Measurements from ENCODE around the gene MCM9. TPM values are rescaled to one million over a fixed set of nuclear protein-coding genes. Genes with fewer than 3 reads are reported as not detected.

Gene MCM9
- polyA plus RNA-seq, 2 of the 4 experiments (the other 2 are of a cell fraction), result 5.1 to 5.4 TPM

DNA sequence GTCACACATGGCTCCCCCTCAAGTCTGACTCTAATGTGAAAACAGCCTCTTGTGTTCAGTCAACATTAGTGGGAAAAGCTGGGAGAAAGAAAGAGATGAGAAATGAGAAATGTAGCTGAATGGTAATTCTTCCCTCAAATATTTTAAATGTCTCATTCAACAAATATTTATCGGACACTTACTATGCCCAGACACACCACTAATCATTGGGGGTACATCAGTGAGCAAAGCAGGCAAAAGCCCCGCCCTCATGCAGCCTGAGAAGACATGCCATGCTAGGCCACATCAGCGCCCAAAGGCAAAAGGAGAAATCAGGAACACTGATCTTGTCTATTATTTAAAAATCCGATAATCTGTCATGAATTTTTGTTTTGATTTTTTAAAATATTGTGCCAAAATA lies 130.9 kb downstream of the MCM9 start:
- FAIRE-seq, result no peak
- no peak for ATAC-seq
- WGBS (ENCODE audit: missing lambda C conversion rate), result 85% methylated on average over 4 of the region's 4 CpGs
- no peak for TF ChIP-seq ZNF302 (CRISPR knock-in tag; IDR thresholded peaks at IDR 0.05)
- no peak for TF ChIP-seq KDM1A (IDR thresholded peaks at IDR 0.05; ENCODE audit: low read depth)
- TF ChIP-seq FOSB (CRISPR knock-in tag; IDR thresholded peaks at IDR 0.05), result no peak
- TF ChIP-seq ZSCAN20 (CRISPR knock-in tag; IDR thresholded peaks at IDR 0.05), result no peak
- TF ChIP-seq TFCP2L1 (CRISPR knock-in tag; IDR thresholded peaks at IDR 0.05), result no peak
- TF ChIP-seq POLR2AphosphoS2 (conservative IDR thresholded peaks at IDR 0.05; ENCODE audit: low read length), result no peak
- TF ChIP-seq FOXS1 (CRISPR knock-in tag; IDR thresholded peaks at IDR 0.05), result no peak
- no peak for TF ChIP-seq POLR2A (IDR thresholded peaks at IDR 0.05; ENCODE audit: low read length)
- Histone ChIP-seq H3K4me2 (no peak overlapping the region), H3K9me3 (no peaks in the 10 kb centered on the region), H3K4me1 (no peaks in the 10 kb centered on the region), H3K27ac (no peak overlapping the region), H3K4me3 (no peak overlapping the region)
- ChIA-PET POLR2A (no interaction called here), CTCF (interaction anchor here (1.0 kb wide), 1 partner anchor 520 kb away, joined by 3 read pairs; no protein-coding TSS in a partner anchor)
- no peak for DNase-seq (ENCODE audit: low read depth in 1 of 2, low spot score in 1 of 2)

GRCh38 chr6:118801257-118801656 lies 133.7 kb downstream of the MCM9 start:
- CTCF ChIA-PET, result interaction anchor here (0.9 to 2.1 kb wide), 6 partner anchors 7 to 516 kb away, joined by 5 to 14 read pairs (median 8); partner anchors contain the start of gene CEP85L
- Histone ChIP-seq H3K9me3 (no peaks in the 10 kb centered on the region), H3K4me1 (no peaks in the 10 kb centered on the region), H3K27ac (no peak overlapping the region), H3K4me2 (no peak overlapping the region), H3K4me3 (no peak overlapping the region)
- DNase-seq (ENCODE audit: low read depth in 1 of 2, low spot score in 1 of 2) (no peak), ATAC-seq (0 out of 6 replicates have a peak, but pooled peaks of 1 of the 2 experiments have one; percentile 20), FAIRE-seq (no peak)
- POLR2A ChIA-PET, result no interaction called here
- 84% methylated on average over 6 of the region's 6 CpGs for WGBS (ENCODE audit: missing lambda C conversion rate)
- TF ChIP-seq, protein P1, sequence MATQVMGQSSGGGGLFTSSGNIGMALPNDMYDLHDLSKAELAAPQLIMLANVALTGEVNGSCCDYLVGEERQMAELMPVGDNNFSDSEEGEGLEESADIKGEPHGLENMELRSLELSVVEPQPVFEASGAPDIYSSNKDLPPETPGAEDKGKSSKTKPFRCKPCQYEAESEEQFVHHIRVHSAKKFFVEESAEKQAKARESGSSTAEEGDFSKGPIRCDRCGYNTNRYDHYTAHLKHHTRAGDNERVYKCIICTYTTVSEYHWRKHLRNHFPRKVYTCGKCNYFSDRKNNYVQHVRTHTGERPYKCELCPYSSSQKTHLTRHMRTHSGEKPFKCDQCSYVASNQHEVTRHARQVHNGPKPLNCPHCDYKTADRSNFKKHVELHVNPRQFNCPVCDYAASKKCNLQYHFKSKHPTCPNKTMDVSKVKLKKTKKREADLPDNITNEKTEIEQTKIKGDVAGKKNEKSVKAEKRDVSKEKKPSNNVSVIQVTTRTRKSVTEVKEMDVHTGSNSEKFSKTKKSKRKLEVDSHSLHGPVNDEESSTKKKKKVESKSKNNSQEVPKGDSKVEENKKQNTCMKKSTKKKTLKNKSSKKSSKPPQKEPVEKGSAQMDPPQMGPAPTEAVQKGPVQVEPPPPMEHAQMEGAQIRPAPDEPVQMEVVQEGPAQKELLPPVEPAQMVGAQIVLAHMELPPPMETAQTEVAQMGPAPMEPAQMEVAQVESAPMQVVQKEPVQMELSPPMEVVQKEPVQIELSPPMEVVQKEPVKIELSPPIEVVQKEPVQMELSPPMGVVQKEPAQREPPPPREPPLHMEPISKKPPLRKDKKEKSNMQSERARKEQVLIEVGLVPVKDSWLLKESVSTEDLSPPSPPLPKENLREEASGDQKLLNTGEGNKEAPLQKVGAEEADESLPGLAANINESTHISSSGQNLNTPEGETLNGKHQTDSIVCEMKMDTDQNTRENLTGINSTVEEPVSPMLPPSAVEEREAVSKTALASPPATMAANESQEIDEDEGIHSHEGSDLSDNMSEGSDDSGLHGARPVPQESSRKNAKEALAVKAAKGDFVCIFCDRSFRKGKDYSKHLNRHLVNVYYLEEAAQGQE (IDR thresholded peaks at IDR 0.05), result no peak
- TF ChIP-seq MAZ (IDR thresholded peaks at IDR 0.05; ENCODE audit: borderline replicate concordance, low read depth, low read length) (no peak), NFE2L2 (conservative IDR thresholded peaks at IDR 0.05; ENCODE audit: low read length) (no peak), TFCP2L1 (CRISPR knock-in tag; IDR thresholded peaks at IDR 0.05) (no peak), ZSCAN20 (CRISPR knock-in tag; IDR thresholded peaks at IDR 0.05) (no peak), HMGXB4 (CRISPR knock-in tag; IDR thresholded peaks at IDR 0.05; ENCODE audit: borderline replicate concordance) (no peak), HOXB5 (CRISPR knock-in tag; IDR thresholded peaks at IDR 0.05) (no peak), POLR2AphosphoS2 (conservative IDR thresholded peaks at IDR 0.05; ENCODE audit: low read length) (no peak), EP300 (IDR thresholded peaks at IDR 0.05) (no peak), NR3C1 (IDR thresholded peaks at IDR 0.05) (no peak), SMC3 (IDR thresholded peaks at IDR 0.05) (no peak), E2F6 (IDR thresholded peaks at IDR 0.05; ENCODE audit: borderline replicate concordance, low read depth) (no peak), HOXA7 (CRISPR knock-in tag; IDR thresholded peaks at IDR 0.05) (no peak), USF2 (IDR thresholded peaks at IDR 0.05) (no peak), SREBF2 (IDR thresholded peaks at IDR 0.05) (no peak), TP53 (CRISPR knock-in tag; IDR thresholded peaks at IDR 0.05) (no peak), FOSB (CRISPR knock-in tag; IDR thresholded peaks at IDR 0.05) (no peak), CHD4 (IDR thresholded peaks at IDR 0.05; ENCODE audit: borderline replicate concordance) (no peak), PBX3 (IDR thresholded peaks at IDR 0.05) (no peak)

Measured in A549 (cell line).